Measurements from ENCODE around the gene TMUB2. TPM values are rescaled to one million over a fixed set of nuclear protein-coding genes. Genes with fewer than 3 reads are reported as not detected.

TMUB2 gene
- total and polyA plus RNA-seq, 9 of the 15 experiments (the other 6 are each of a cell fraction or from before 2014, with no cell fraction given) = 4.1 to 29.8 (median 16.3) TPM

DNA sequence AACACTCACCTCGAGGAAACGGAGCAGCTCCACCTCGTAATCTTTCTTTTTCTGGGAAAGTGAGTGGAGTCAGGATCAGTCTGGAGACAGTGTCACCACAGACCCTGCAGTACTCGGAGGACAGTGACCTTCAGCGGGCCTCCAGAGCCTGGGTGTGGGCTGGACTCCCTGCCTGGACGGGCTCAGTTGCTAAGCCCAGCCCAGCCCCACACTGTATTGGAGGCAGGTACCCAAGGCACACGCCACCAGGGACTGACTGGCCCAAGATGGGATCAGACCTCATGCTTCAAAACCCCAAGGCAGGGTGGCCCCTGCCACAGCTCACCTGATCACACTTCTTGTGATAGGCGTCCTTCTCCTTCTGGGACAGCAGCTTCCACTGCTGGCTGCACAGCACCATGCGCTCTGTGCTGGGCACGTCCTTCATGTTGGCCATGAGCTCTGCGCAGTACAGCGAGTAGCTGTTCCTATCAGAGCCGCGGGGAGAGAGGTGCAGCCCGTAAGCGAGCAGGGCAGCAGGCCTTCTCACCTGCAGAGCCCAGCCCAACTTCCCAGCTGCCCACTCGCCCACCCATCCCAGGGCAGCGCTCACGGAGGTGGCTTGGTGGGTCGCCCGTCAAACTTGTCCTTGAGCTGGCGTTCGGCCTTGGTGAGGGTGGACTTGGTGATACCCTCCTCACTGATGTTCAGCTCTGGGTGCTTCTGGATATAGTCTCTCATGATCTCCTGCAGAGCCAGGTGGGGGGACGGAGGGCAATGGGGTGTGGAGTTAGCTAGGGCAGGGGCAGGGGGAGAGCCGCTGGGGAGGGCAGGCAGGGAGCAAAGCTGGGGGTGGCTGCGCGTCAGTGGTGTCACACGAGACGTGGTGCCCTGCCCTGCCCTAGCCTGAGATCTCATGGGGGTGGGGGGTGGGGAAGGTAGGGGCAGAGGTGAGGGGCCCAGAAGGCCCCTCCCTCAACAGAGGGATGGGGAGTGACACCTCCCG lies 24.8 kb downstream of the TMUB2 start (continued):
- TF ChIP-seq, protein P1, sequence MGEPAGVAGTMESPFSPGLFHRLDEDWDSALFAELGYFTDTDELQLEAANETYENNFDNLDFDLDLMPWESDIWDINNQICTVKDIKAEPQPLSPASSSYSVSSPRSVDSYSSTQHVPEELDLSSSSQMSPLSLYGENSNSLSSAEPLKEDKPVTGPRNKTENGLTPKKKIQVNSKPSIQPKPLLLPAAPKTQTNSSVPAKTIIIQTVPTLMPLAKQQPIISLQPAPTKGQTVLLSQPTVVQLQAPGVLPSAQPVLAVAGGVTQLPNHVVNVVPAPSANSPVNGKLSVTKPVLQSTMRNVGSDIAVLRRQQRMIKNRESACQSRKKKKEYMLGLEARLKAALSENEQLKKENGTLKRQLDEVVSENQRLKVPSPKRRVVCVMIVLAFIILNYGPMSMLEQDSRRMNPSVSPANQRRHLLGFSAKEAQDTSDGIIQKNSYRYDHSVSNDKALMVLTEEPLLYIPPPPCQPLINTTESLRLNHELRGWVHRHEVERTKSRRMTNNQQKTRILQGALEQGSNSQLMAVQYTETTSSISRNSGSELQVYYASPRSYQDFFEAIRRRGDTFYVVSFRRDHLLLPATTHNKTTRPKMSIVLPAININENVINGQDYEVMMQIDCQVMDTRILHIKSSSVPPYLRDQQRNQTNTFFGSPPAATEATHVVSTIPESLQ (CRISPR knock-in tag; IDR thresholded peaks at IDR 0.05) = no peak
- TF ChIP-seq ERF (CRISPR knock-in tag; IDR thresholded peaks at IDR 0.05) (no peak), TFAM (CRISPR knock-in tag; conservative IDR thresholded peaks at IDR 0.05) (no peak), NR3C1 (CRISPR knock-in tag; IDR thresholded peaks at IDR 0.05) (no peak), STAG1 (CRISPR knock-in tag; IDR thresholded peaks at IDR 0.05; ENCODE audit: borderline replicate concordance) (no peak), SMARCA5 (IDR thresholded peaks at IDR 0.05) (no peak), POLR2G (IDR thresholded peaks at IDR 0.05; ENCODE audit: low read depth, low read length) (peak; percentile 69), TEAD2 (tag; IDR thresholded peaks at IDR 0.05) (no peak), NONO (IDR thresholded peaks at IDR 0.05; ENCODE audit: low read depth in 2 of 2, low read length in 1 of 2) (no peak), POLR2A (conservative IDR thresholded peaks at IDR 0.05) (0 out of 2 replicates have a peak, but pooled peaks have one; percentile 36), ZNF76 (CRISPR knock-in tag; IDR thresholded peaks at IDR 0.05; ENCODE audit: borderline replicate concordance) (no peak), MEIS2 (IDR thresholded peaks at IDR 0.05; ENCODE audit: partially characterized antibody) (no peak)
- TF ChIP-seq, protein P2, sequence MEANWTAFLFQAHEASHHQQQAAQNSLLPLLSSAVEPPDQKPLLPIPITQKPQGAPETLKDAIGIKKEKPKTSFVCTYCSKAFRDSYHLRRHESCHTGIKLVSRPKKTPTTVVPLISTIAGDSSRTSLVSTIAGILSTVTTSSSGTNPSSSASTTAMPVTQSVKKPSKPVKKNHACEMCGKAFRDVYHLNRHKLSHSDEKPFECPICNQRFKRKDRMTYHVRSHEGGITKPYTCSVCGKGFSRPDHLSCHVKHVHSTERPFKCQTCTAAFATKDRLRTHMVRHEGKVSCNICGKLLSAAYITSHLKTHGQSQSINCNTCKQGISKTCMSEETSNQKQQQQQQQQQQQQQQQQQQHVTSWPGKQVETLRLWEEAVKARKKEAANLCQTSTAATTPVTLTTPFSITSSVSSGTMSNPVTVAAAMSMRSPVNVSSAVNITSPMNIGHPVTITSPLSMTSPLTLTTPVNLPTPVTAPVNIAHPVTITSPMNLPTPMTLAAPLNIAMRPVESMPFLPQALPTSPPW (CRISPR knock-in tag; IDR thresholded peaks at IDR 0.05) = no peak

Data from K562 (cell line).